ENCODE data around the gene DCK. TPM values are rescaled to one million over a fixed set of nuclear protein-coding genes. Genes with fewer than 3 reads are reported as not detected.
"Not testable (repeated sequence)": the region's sequence is repeated elsewhere in the genome, so short reads cannot be mapped to it uniquely, and the experiment has no call there.

Gene DCK
- total RNA-seq, 2 donors from 2014 or later: 19.9 to 20.6 TPM

DNA sequence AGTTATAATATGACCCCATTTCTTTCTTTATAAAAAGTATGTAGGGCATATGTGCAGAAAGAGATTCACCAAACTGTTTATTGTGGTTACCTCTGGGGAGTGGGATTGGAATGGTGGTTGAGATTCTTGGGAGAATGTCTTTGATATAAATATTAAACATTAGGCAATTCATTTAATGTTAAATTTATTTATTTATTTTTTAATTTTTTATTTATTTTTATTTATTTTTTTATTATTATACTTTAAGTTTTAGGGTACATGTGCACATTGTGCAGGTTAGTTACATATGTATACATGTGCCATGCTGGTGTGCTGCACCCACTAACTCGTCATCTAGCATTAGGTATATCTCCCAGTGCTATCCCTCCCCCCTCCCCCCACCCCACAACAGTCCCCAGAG is 60.2 kb downstream of the DCK start:
- ATAC-seq; H3K4me1 Mint-ChIP-seq (ENCODE audit: low read depth in 2 of 2); H3K36me3 Mint-ChIP-seq; H3K4me3 Mint-ChIP-seq; H3K27ac Mint-ChIP-seq; H3K27me3 Mint-ChIP-seq; H3K9me3 Mint-ChIP-seq; DNase-seq (ENCODE audit: low spot score): not testable (repeated sequence)

DNA sequence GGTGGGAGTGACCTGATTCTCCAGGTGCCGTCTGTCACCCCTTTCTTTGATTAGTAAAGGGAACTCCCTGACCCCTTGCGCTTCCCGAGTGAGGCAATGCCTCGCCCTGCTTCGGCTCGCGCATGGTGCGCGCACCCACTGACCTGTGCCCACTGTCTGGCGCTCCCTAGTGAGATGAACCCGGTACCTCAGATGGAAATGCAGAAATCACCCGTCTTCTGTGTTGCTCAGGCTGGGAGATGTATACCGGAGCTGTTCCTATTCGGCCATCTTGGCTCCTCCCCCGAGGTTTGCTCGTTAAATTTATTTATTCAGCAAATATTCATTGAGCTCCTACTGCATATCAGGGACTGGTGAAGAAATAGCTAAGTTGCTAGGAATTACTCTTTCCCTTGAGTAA is 66.1 kb downstream of the DCK start:
- H3K36me3 Mint-ChIP-seq; H3K27ac Mint-ChIP-seq; H3K4me1 Mint-ChIP-seq (ENCODE audit: low read depth in 2 of 2); H3K27me3 Mint-ChIP-seq; H3K4me3 Mint-ChIP-seq; H3K9me3 Mint-ChIP-seq; DNase-seq (ENCODE audit: low spot score); ATAC-seq: not testable (repeated sequence)

DNA sequence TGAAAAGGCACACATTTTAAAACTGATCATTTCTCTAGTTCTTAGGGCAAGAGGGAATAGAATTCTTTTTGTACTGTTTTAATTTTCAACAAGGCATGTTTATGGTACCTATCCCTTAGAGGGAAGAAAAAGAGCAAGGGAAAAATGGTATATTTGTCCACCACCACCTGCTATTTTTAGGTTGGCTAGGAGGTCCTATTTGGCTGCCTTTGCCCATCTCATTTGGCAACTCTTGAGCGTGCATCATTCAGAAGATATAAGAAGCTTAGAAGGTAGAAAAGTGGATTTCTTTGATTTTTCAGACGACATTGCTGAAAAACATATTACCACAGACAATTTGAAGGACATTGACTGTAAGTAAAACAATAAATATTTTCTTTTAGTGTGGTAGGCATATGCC is 69.0 kb downstream of the DCK start:
- Mint-ChIP-seq H3K36me3 (no peaks in the 10 kb centered on the region), H3K4me3 (no peak overlapping the region), H3K27ac (no peak overlapping the region), H3K9me3 (peaks cover 2% of the 10 kb centered on the region), H3K27me3 (no peaks in the 10 kb centered on the region), H3K4me1 (ENCODE audit: low read depth in 2 of 2) (peaks cover 8 to 9% of the 10 kb centered on the region in 2 donors)
- DNase-seq (ENCODE audit: low spot score) (no peak), ATAC-seq (no peak)

DNA sequence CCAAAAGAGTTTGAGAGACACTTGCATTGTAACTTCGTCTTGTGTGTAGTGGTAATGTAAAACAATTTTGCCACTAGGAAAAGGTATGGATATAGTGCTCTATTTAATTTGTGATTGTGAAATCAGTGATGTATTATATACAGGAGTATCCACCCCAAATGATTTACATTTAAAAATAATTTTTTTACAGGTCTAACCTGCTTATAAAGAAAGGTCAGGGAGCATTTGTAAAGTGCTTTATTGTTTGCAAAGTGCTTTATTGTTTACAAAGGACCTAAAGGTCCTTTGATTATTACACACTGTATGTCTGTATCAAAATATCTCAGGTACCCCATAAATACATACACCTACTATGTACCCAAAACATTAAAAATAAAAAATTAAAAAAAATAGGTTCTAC is 70.3 kb downstream of the DCK start:
- no peak overlapping the region for H3K27ac Mint-ChIP-seq
- H3K27me3 Mint-ChIP-seq: no peaks in the 10 kb centered on the region
- DNase-seq (ENCODE audit: low spot score): no peak
- no peaks in the 10 kb centered on the region for H3K36me3 Mint-ChIP-seq
- ATAC-seq: no peak
- H3K9me3 Mint-ChIP-seq: peaks cover 3% of the 10 kb centered on the region
- H3K4me3 Mint-ChIP-seq: no peak overlapping the region
- peaks cover 15 to 16% of the 10 kb centered on the region in 2 donors for H3K4me1 Mint-ChIP-seq (ENCODE audit: low read depth in 2 of 2)

DNA sequence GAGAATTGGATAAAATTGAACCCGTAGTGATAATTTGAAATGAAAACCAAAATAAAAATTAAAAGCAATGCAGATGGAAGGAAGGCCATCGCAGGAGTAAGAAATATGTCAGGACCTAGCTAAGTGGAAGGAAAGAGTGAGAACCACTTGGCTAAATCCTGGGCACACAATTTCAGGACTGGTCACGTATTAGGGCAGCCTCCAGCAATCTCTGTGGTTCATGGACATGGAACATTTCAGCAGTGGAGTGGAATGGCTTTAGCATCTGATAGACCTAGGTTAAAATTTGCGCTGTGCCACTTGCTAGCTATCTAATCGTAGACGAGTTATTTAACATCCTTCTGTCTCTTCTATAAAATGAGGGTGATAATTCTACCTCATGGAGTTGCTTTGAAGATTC is 71.1 kb downstream of the DCK start:
- no peak for ATAC-seq
- peaks cover 15 to 16% of the 10 kb centered on the region in 2 donors for H3K4me1 Mint-ChIP-seq (ENCODE audit: low read depth in 2 of 2)
- no peaks in the 10 kb centered on the region for H3K27me3 Mint-ChIP-seq
- H3K27ac Mint-ChIP-seq: no peak overlapping the region
- no peaks in the 10 kb centered on the region for H3K36me3 Mint-ChIP-seq
- peaks cover 3% of the 10 kb centered on the region for H3K9me3 Mint-ChIP-seq
- H3K4me3 Mint-ChIP-seq: no peak overlapping the region
- DNase-seq (ENCODE audit: low spot score): no peak

GRCh38 chr4:71065991-71066510 is 72.6 kb downstream of the DCK start:
- Mint-ChIP-seq H3K9me3 (peaks cover 3% of the 10 kb centered on the region), H3K4me3 (no peak overlapping the region), H3K27me3 (no peaks in the 10 kb centered on the region), H3K4me1 (ENCODE audit: low read depth in 2 of 2) (peaks cover 15 to 16% of the 10 kb centered on the region in 2 donors), H3K36me3 (no peaks in the 10 kb centered on the region), H3K27ac (peak overlapping the region in 1 of 2 donors; percentile 87)
- DNase-seq (ENCODE audit: low spot score) (no peak), ATAC-seq (no peak)

DNA sequence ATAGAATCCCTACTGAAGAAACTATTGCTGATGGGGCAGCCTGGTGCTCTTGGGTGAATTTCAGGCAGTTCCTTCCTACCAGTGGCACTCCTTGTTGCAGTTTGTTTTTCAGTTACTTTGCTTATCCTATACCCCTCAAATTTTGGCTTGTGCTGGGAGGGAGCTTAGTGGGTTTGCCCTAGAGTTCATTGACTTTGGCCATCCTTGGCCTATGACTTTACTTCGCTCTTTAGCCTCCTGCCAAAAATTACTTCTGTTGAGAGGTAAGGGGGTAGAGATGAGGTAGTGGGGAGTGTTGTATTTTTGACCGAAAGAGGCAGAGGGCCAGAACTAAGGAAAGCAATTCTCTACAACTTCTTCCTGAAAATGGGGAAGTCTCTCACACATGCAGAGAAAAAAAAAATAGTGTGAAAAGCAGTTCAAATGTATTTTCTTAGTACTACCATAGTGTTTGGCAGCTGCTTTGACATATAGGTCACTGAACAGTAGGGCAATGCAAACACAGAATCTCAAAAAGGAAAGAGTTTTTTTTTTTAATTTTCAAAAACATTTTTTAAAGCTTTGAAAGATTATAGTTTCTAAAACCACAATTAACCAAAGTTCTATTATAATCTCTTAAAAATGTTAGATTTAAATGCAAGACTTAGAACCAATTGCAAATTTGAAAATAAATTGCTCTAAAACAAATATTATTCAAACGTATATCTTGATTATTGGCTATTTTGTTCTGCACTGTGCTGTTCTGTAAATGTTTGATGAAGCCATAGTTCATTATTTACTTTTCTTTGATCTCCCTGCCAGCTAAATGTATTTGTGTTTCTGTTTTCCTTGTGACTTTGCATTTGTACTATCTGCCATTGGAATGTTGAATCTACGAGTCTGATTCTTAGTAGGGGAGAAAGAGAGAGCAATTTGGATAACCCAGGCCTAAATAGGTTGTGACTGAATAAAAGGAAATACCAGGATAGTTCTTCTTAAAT is 73.6 kb downstream of the DCK start:
- peak overlapping the region; percentile 21 for H3K4me3 Mint-ChIP-seq

GRCh38 chr4:71069063-71069462 is 75.6 kb downstream of the DCK start:
- DNase-seq (ENCODE audit: low spot score) (no peak), ATAC-seq (no peak)
- Mint-ChIP-seq H3K27me3 (no peaks in the 10 kb centered on the region), H3K4me1 (ENCODE audit: low read depth in 2 of 2) (peaks cover 15 to 16% of the 10 kb centered on the region in 2 donors), H3K4me3 (no peak overlapping the region), H3K27ac (peak overlapping the region in 1 of 2 donors; percentile 27), H3K9me3 (peaks cover 3% of the 10 kb centered on the region), H3K36me3 (no peaks in the 10 kb centered on the region)

More for the DNA sequence above, 73.6 kb downstream of the DCK start:
- peak overlapping the region; percentile 38 to 87 for H3K27ac Mint-ChIP-seq
- no peak for DNase-seq (ENCODE audit: low spot score)
- peaks cover 3% of the 10 kb centered on the region for H3K9me3 Mint-ChIP-seq
- H3K27me3 Mint-ChIP-seq: no peaks in the 10 kb centered on the region
- H3K4me1 Mint-ChIP-seq (ENCODE audit: low read depth in 2 of 2): peaks cover 15 to 16% of the 10 kb centered on the region in 2 donors
- no peaks in the 10 kb centered on the region for H3K36me3 Mint-ChIP-seq
- no peak for ATAC-seq

DNA sequence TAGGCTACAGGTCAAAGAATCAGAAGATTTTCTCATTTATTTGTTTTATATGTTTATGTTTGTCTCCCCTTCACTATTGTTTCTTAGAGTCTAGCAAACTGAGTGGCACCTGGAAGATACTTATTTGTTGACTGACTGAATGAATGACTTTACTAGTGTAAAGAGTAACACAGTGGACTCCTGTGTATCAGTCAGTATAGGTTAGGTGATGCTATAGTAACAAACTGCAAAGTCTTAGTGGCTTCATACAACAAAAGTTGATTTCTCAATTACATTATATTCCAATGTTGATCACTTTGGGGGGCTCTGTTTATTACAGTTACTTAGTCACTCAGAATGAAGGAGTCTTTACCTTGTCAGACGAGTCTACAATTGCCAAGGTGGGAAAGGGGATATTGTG is 76.6 kb downstream of the DCK start:
- Mint-ChIP-seq H3K27ac (no peak overlapping the region), H3K4me1 (ENCODE audit: low read depth in 2 of 2) (peaks cover 16 to 18% of the 10 kb centered on the region in 2 donors), H3K36me3 (no peaks in the 10 kb centered on the region), H3K9me3 (peaks cover 3% of the 10 kb centered on the region), H3K4me3 (no peak overlapping the region), H3K27me3 (peaks cover 2 to 4% of the 10 kb centered on the region in 2 donors)
- ATAC-seq (no peak), DNase-seq (ENCODE audit: low spot score) (no peak)

DNA sequence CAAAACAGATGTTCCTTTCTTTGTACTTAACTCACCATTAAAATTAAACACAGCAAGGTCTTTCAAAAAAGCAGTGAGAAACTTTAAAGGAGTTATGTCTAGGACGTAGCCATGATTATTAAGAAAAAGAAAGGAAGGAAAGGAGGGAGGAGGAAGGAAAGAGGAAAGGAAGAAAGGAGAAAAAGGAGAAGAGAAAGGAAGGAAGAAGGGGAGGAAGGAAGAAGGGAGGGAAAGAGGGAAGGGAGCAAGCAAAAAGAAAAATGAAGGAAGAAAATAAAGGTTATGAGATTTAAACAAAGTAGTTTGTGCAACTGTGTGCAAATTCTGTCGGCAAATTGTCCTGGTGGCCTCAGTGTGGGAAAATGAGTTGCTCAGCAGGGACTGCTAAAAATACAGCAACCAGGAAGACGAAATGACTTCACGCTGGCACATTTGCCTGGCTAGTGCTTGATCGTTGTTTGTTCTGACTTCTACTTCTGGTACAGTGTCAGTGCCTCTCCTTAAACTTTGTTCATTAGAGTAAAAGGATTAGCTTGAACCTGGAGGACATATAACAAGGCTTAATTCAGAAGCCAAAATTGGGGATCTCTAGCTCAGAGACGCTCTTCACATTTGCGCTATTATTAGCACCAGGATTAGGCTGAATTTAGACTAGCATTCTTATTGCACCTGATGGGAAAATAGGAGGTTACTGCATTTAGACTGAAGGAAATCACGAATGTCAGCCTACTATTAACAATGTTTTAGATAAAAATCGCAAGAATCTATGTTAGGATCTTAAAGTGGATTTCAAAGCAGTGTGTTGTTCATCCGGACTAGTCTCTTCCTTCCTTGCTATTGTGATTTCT is 81.2 kb downstream of the DCK start:
- Mint-ChIP-seq H3K36me3 (no peaks in the 10 kb centered on the region), H3K27ac (no peak overlapping the region), H3K4me1 (ENCODE audit: low read depth in 2 of 2) (peaks cover 0 to 5% of the 10 kb centered on the region in 2 donors), H3K4me3 (no peak overlapping the region), H3K9me3 (no peaks in the 10 kb centered on the region), H3K27me3 (peaks cover 9% of the 10 kb centered on the region in 2 donors)
- DNase-seq (ENCODE audit: low spot score): no peak
- ATAC-seq: no peak

Other genes with a start within 250 kb of the DCK start
- 10 to 100 TPM; 56.7 to 71.9 TPM for gene GRSF1, start 153.8 kb upstream of the DCK start, total RNA-seq
- gene MOB1B, start 91.3 kb upstream of the DCK start, total RNA-seq: 10 to 100 TPM; 14.4 to 17.8 TPM

All from natural killer cell treated with Interleukin-12 subunit alpha and Interleukin-12 subunit beta and Interleukin-15 and Interleukin-18, amount 100 ng/mL, for 72 hours (primary cell).